Osteoblast (primary cell): Measurements from ENCODE around the gene GTPBP1. TPM values are rescaled to one million over a fixed set of nuclear protein-coding genes. Genes with fewer than 3 reads are reported as not detected.

ENCODE experiments used
- DNase-seq: peaks from one replicate; pipeline ENCODE4 v3.0.0; 2011; ENCODE audit warnings: low spot score, mixed read lengths; ENCODE audit not compliant: insufficient read length; ENCODE audit errors: missing footprints
- H2AFZ ChIP-seq: 2 replicates; pipeline ENCODE4 v1.6.0; 2011; ENCODE audit warnings: mild to moderate bottlenecking, low read length
- H3K27ac ChIP-seq: 2 replicates; pipeline ENCODE4 v1.5.1; 2011; ENCODE audit warnings: mild to moderate bottlenecking, low read depth, low read length, moderate library complexity
- H3K27me3 ChIP-seq: 2 replicates; pipeline ENCODE4 v1.6.0; 2012; ENCODE audit warnings: mild to moderate bottlenecking, control low read depth, inconsistent platforms, low read length, moderate library complexity; ENCODE audit not compliant: insufficient read depth
- H3K36me3 ChIP-seq: 2 replicates; pipeline ENCODE4 v1.5.1; 2011; ENCODE audit warnings: mild to moderate bottlenecking, low read length, control low read depth, moderate library complexity; ENCODE audit not compliant: insufficient read depth
- H3K4me1 ChIP-seq: 2 replicates; pipeline ENCODE4 v1.5.1; 2011; ENCODE audit warnings: mild to moderate bottlenecking, low read length, control low read depth, moderate library complexity; ENCODE audit not compliant: insufficient read depth
- H3K4me2 ChIP-seq: 2 replicates; pipeline ENCODE4 v1.6.0; 2011; ENCODE audit warnings: mild to moderate bottlenecking, low read length; ENCODE audit not compliant: insufficient read depth
- H3K4me3 ChIP-seq: fragments of 200-600 bp; sonication (generic); 3 replicates; pipeline ENCODE4 v1.5.1; 2012; ENCODE audit warnings: mild to moderate bottlenecking, low read length, inconsistent platforms; ENCODE audit not compliant: insufficient read depth
- H3K79me2 ChIP-seq: 2 replicates; pipeline ENCODE4 v1.6.0; 2012; ENCODE audit warnings: mild to moderate bottlenecking, low read length, control low read depth, inconsistent platforms; ENCODE audit not compliant: insufficient read depth
- H3K9me3 ChIP-seq: 2 replicates; pipeline ENCODE4 v1.5.1; 2011; ENCODE audit warnings: low read depth, low read length, control low read depth
- H4K20me1 ChIP-seq: 2 replicates; pipeline ENCODE4 v1.6.0; 2012; ENCODE audit warnings: mild to moderate bottlenecking, low read length, control low read depth; ENCODE audit not compliant: insufficient read depth
- CTCF ChIP-seq: IDR thresholded peaks from 2 replicates; pipeline ENCODE4 v1.5.1; 2011; ENCODE audit warnings: mild to moderate bottlenecking, low read depth, low read length, moderate library complexity; ENCODE audit errors: extremely low read depth
- total RNA-seq: library from RNA; depleted of rRNA; stranded (reverse); fragments of >200 nt; gene quantifications from 2 replicates; pipeline ENCODE4 v1.2.3, GENCODE V29; 2012

The GTPBP1 gene
- total RNA-seq, 1 donor, result 34.7 TPM

GRCh38 chr22:38696606-38697424 is 8.9 kb upstream of the GTPBP1 start:
- TF ChIP-seq CTCF, result no peak
- peak overlapping the region; percentile 96 for H3K4me2 ChIP-seq
- peaks cover 7% of the 10 kb centered on the region for H3K36me3 ChIP-seq
- H3K27ac ChIP-seq, result peak overlapping the region; percentile 56
- H3K27me3 ChIP-seq, result no peaks in the 10 kb centered on the region
- peak; percentile 96 for DNase-seq
- peak overlapping the region; percentile 33 for H3K4me3 ChIP-seq
- peaks cover 22% of the 10 kb centered on the region for H4K20me1 ChIP-seq
- H2AFZ ChIP-seq, result no peak overlapping the region
- peaks cover 77% of the 10 kb centered on the region for H3K79me2 ChIP-seq
- H3K4me1 ChIP-seq, result peaks cover 43% of the 10 kb centered on the region
- no peaks in the 10 kb centered on the region for H3K9me3 ChIP-seq

- H3K27ac ChIP-seq, result peak overlapping the region; percentile 56
- no peaks in the 10 kb centered on the region for H3K27me3 ChIP-seq
- peaks cover 43% of the 10 kb centered on the region for H3K4me1 ChIP-seq
- no peak for DNase-seq
- H3K4me2 ChIP-seq, result peak overlapping the region; percentile 96
- H3K4me3 ChIP-seq, result peak overlapping the region; percentile 33
- H4K20me1 ChIP-seq, result peaks cover 22% of the 10 kb centered on the region
- no peak for TF ChIP-seq CTCF
- no peaks in the 10 kb centered on the region for H3K9me3 ChIP-seq
- H3K79me2 ChIP-seq, result peaks cover 71% of the 10 kb centered on the region
- peaks cover 7% of the 10 kb centered on the region for H3K36me3 ChIP-seq
- H2AFZ ChIP-seq, result no peak overlapping the region
Observed at GRCh38 chr22:38697425-38698089, 8.2 kb upstream of the GTPBP1 start.

- Histone ChIP-seq H3K27ac (peak overlapping the region; percentile 96), H3K4me1 (peaks cover 43% of the 10 kb centered on the region), H3K36me3 (peaks cover 3% of the 10 kb centered on the region), H3K4me3 (peak overlapping the region; percentile 92), H2AFZ (no peak overlapping the region), H3K27me3 (no peaks in the 10 kb centered on the region), H3K4me2 (peak overlapping the region; percentile 96), H3K9me3 (no peaks in the 10 kb centered on the region), H4K20me1 (peaks cover 17% of the 10 kb centered on the region), H3K79me2 (peaks cover 62% of the 10 kb centered on the region)
- no peak for DNase-seq
- TF ChIP-seq CTCF, result no peak
Observed at GRCh38 chr22:38698407-38699094, 7.2 kb upstream of the GTPBP1 start.

GRCh38 chr22:38699143-38699542 is 6.6 kb upstream of the GTPBP1 start:
- H4K20me1 ChIP-seq, result peaks cover 11% of the 10 kb centered on the region
- peaks cover 43% of the 10 kb centered on the region for H3K4me1 ChIP-seq
- TF ChIP-seq CTCF, result no peak
- H3K9me3 ChIP-seq, result no peaks in the 10 kb centered on the region
- peaks cover 3% of the 10 kb centered on the region for H3K36me3 ChIP-seq
- no peaks in the 10 kb centered on the region for H3K27me3 ChIP-seq
- H2AFZ ChIP-seq, result no peak overlapping the region
- H3K79me2 ChIP-seq, result peaks cover 56% of the 10 kb centered on the region
- DNase-seq, result no peak
- peak overlapping the region; percentile 96 for H3K27ac ChIP-seq
- peak overlapping the region; percentile 92 for H3K4me3 ChIP-seq
- H3K4me2 ChIP-seq, result peak overlapping the region; percentile 96
